ENCODE measurements around the gene PARD3B. TPM values are rescaled to one million over a fixed set of nuclear protein-coding genes. Genes with fewer than 3 reads are reported as not detected.

Gene PARD3B
- total RNA-seq, 1 experiment from 2014 or later: 10.1 TPM

- TF ChIP-seq CTCF (IDR thresholded peaks at IDR 0.05; ENCODE audit: unreplicated experiment): no peak
Observed at GRCh38 chr2:205066081-205066480, 520.8 kb downstream of the PARD3B start.

GRCh38 chr2:205069928-205070327, 524.7 kb downstream of the PARD3B start:
- Mint-ChIP-seq H3K9me3 (ENCODE audit: low read depth, unreplicated experiment) (no peaks in the 10 kb centered on the region), H3K4me1 (ENCODE audit: low read depth, unreplicated experiment) (no peaks in the 10 kb centered on the region), H3K27me3 (ENCODE audit: unreplicated experiment) (no peaks in the 10 kb centered on the region), H3K27ac (ENCODE audit: unreplicated experiment) (no peak overlapping the region), H3K4me3 (ENCODE audit: low read depth, unreplicated experiment) (no peak overlapping the region), H3K36me3 (ENCODE audit: insufficient read depth, unreplicated experiment) (no peaks in the 10 kb centered on the region)
- no peak for DNase-seq
- intact Hi-C loops (cut with micrococcal nuclease; ENCODE audit: unreplicated experiment): no loop called here
- CTCF ChIA-PET: no interaction called here
- BruUV-seq (replicated peaks): no TSS peak
- TF ChIP-seq CTCF (IDR thresholded peaks at IDR 0.05; ENCODE audit: unreplicated experiment): no peak

More at GRCh38 chr2:205066081-205066480, 520.8 kb downstream of the PARD3B start:
- Mint-ChIP-seq H3K27ac (ENCODE audit: unreplicated experiment) (no peak overlapping the region), H3K4me1 (ENCODE audit: low read depth, unreplicated experiment) (peaks cover 10% of the 10 kb centered on the region), H3K36me3 (ENCODE audit: insufficient read depth, unreplicated experiment) (no peaks in the 10 kb centered on the region), H3K27me3 (ENCODE audit: unreplicated experiment) (no peaks in the 10 kb centered on the region), H3K4me3 (ENCODE audit: low read depth, unreplicated experiment) (no peak overlapping the region), H3K9me3 (ENCODE audit: low read depth, unreplicated experiment) (no peaks in the 10 kb centered on the region)
- DNase-seq: no peak
- no TSS peak for BruUV-seq (replicated peaks)
- intact Hi-C loops (cut with micrococcal nuclease; ENCODE audit: unreplicated experiment): no loop called here
- CTCF ChIA-PET: no interaction called here

- TF ChIP-seq CTCF (IDR thresholded peaks at IDR 0.05; ENCODE audit: unreplicated experiment): no peak
- no TSS peak for BruUV-seq (replicated peaks)
- Mint-ChIP-seq H3K27me3 (ENCODE audit: unreplicated experiment) (no peaks in the 10 kb centered on the region), H3K9me3 (ENCODE audit: low read depth, unreplicated experiment) (no peaks in the 10 kb centered on the region), H3K36me3 (ENCODE audit: insufficient read depth, unreplicated experiment) (no peaks in the 10 kb centered on the region), H3K4me1 (ENCODE audit: low read depth, unreplicated experiment) (no peaks in the 10 kb centered on the region), H3K4me3 (ENCODE audit: low read depth, unreplicated experiment) (no peak overlapping the region), H3K27ac (ENCODE audit: unreplicated experiment) (no peak overlapping the region)
- CTCF ChIA-PET: no interaction called here
- intact Hi-C loops (cut with micrococcal nuclease; ENCODE audit: unreplicated experiment): no loop called here
- DNase-seq: no peak
Observed at GRCh38 chr2:205070889-205071288, 525.6 kb downstream of the PARD3B start.

- CTCF ChIA-PET: no interaction called here
- Mint-ChIP-seq H3K27me3 (ENCODE audit: unreplicated experiment) (no peaks in the 10 kb centered on the region), H3K9me3 (ENCODE audit: low read depth, unreplicated experiment) (no peaks in the 10 kb centered on the region), H3K27ac (ENCODE audit: unreplicated experiment) (no peak overlapping the region), H3K36me3 (ENCODE audit: insufficient read depth, unreplicated experiment) (no peaks in the 10 kb centered on the region), H3K4me3 (ENCODE audit: low read depth, unreplicated experiment) (no peak overlapping the region), H3K4me1 (ENCODE audit: low read depth, unreplicated experiment) (no peaks in the 10 kb centered on the region)
- no peak for DNase-seq
- intact Hi-C loops (cut with micrococcal nuclease; ENCODE audit: unreplicated experiment): no loop called here
- no peak for TF ChIP-seq CTCF (IDR thresholded peaks at IDR 0.05; ENCODE audit: unreplicated experiment)
- BruUV-seq (replicated peaks): no TSS peak
Observed at GRCh38 chr2:205073433-205074020, 528.3 kb downstream of the PARD3B start.
